NB4 (cell line): ENCODE results near the gene SMO.

Experiments used
- CTCF ChIP-seq: IDR thresholded peaks from one replicate; pipeline ENCODE4 v1.5.1; 2012; ENCODE audit warnings: low read depth, low read length
- POLR2A ChIP-seq: IDR thresholded peaks from 2 replicates; pipeline ENCODE4 v1.6.1; 2011; ENCODE audit warnings: mild to moderate bottlenecking; ENCODE audit not compliant: insufficient read length; ENCODE audit errors: extremely low read depth

GRCh38 chr7:129170441-129171021 lies 17.9 kb upstream of the SMO start:
- no peak for TF ChIP-seq POLR2A
- no peak for TF ChIP-seq CTCF
